Measurements from ENCODE around the gene WFIKKN1.

WFIKKN1 gene

GRCh38 chr16:674968-675883 lies 44.4 kb downstream of the WFIKKN1 start, which contains the start of gene RHBDL1 (continued):
- 0 out of 2 replicates have a peak, but pooled peaks have one; percentile 26 for TF ChIP-seq KLF17 (tag by site-specific recombination; IDR thresholded peaks at IDR 0.05)
- TF ChIP-seq PBX3 (CRISPR knock-in tag; IDR thresholded peaks at IDR 0.05): peak; percentile 22; the same call in 1 of the 2 replicates
- TF ChIP-seq ZEB2 (tag by site-specific recombination; IDR thresholded peaks at IDR 0.05): no peak

GRCh38 chr16:675884-676564 lies 45.2 kb downstream of the WFIKKN1 start:
- no peak overlapping the region for H3K27ac ChIP-seq (ENCODE audit: extremely low read depth, low read depth, low read length)
- peaks cover 0 to 44% of the 10 kb centered on the region in 2 experiments; a peak in 1 of 3 replicates for H3K36me3 ChIP-seq (ENCODE audit: control insufficient read depth in 2 of 2, insufficient read depth in 1 of 2, low read length in 2 of 2)
- peaks cover 5% of the 10 kb centered on the region; the same call in 1 of the 2 replicates for H3K4me1 ChIP-seq (ENCODE audit: control insufficient read depth, insufficient read depth, low read length)
- TF ChIP-seq ZNF623 (tag by site-specific recombination; IDR thresholded peaks at IDR 0.05) (no peak), ZNF132 (tag by site-specific recombination; IDR thresholded peaks at IDR 0.05; ENCODE audit: borderline replicate concordance) (no peak), ZNF18 (tag by site-specific recombination; IDR thresholded peaks at IDR 0.05) (no peak), ZNF473 (tag by site-specific recombination; IDR thresholded peaks at IDR 0.05) (no peak), ZNF549 (tag by site-specific recombination; IDR thresholded peaks at IDR 0.05) (no peak), ZNF239 (tag by site-specific recombination; IDR thresholded peaks at IDR 0.05) (no peak), SALL2 (tag by site-specific recombination; IDR thresholded peaks at IDR 0.05; ENCODE audit: borderline replicate concordance) (no peak), BCL11B (tag by site-specific recombination; IDR thresholded peaks at IDR 0.05; ENCODE audit: low read depth) (peak; percentile 75; the same call in 1 of the 2 replicates), ZNF335 (tag by site-specific recombination; conservative IDR thresholded peaks at IDR 0.05) (no peak), BCL11A (tag by site-specific recombination; IDR thresholded peaks at IDR 0.05; ENCODE audit: low read depth) (peak; percentile 67; the same call in 1 of the 2 replicates), ZFP3 (tag by site-specific recombination; IDR thresholded peaks at IDR 0.05; ENCODE audit: low read depth) (no peak), HIC1 (tag by site-specific recombination; IDR thresholded peaks at IDR 0.05) (peak; percentile 69)
- no peaks in the 10 kb centered on the region for H3K9me3 ChIP-seq (ENCODE audit: control insufficient read depth, insufficient read depth, low read depth, low read length)
- ChIA-PET CTCF (interaction anchor here (0.6 to 1.1 kb wide), 3 partner anchors 9 to 98 kb away, joined by 3 to 6 read pairs (median 4); no protein-coding TSS in a partner anchor), POLR2A (interaction anchor here (0.7 to 2.6 kb wide), 8 partner anchors 8 to 289 kb away, joined by 3 to 10 read pairs (median 5); partner anchors contain the start of genes JMJD8, METTL26, RHOT2 and WDR24)
- no peak overlapping the region for H3K4me3 ChIP-seq (ENCODE audit: low read depth, low read length)

All from HEK293 (cell line).